ENCODE data around the gene MT3. TPM values are rescaled to one million over a fixed set of nuclear protein-coding genes. Genes with fewer than 3 reads are reported as not detected.

The MT3 gene
- total and polyA plus RNA-seq, 2 of the 8 experiments (the other 6 are each of a cell fraction or from before 2014, with no cell fraction given): 0.17 TPM; not detected in 1

DNA sequence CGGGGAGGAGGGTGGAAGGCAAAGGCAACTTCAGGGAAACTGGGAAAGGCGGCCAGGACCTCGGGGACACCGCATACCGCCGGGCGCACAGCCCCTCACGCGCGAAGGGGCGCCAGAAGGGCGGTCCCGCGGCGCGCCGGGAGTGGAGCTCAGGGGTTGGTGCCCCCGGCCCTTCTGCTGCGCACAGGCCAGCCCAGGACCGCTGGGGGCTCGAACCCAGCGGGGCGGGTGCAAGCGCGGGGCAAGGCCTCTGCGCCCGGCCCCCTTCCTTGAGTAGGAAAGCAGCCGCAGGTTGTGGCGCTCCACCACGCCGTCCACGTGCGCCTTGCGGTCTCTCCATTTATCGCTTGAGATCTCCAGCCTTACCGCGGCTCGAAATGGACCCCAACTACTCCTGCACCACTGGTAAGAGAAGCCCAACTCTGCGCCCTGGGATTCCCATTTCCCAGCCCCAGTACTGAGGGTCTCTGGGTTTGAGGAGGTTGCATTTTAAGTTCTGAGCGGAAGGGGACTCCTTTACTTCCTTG is 46.2 kb downstream of the MT3 start:
- H2BK5ac ChIP-seq (ENCODE audit: low read depth, low read length): no peak overlapping the region
- H3K4me3 ChIP-seq (ENCODE audit: extremely low read depth in 1 of 4, insufficient read depth in 2 of 4, low read depth in 3 of 4, low read length in 4 of 4): peak overlapping the region in 2 of 4 experiments; percentile 6 to 46; a peak in 2 of 8 replicates
- CTCF ChIA-PET (ENCODE audit: partially characterized antibody): interaction anchor here (1.4 to 3.0 kb wide), 3 partner anchors 11 to 32 kb away, joined by 7 to 13 read pairs (median 8); no protein-coding TSS in a partner anchor
- no peak overlapping the region for H3K9ac ChIP-seq (replicated peaks in 1 of 4; ENCODE audit: extremely low read depth in 1 of 4, low read depth in 3 of 4, low read length in 3 of 4)
- TF ChIP-seq, protein P1, sequence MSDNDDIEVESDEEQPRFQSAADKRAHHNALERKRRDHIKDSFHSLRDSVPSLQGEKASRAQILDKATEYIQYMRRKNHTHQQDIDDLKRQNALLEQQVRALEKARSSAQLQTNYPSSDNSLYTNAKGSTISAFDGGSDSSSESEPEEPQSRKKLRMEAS (IDR thresholded peaks at IDR 0.05): peak; percentile 35; the same call in 1 of the 2 replicates
- TF ChIP-seq SIX5 (IDR thresholded peaks at IDR 0.05; ENCODE audit: low read depth, low read length): no peak
- TF ChIP-seq RNF2 (IDR thresholded peaks at IDR 0.05; ENCODE audit: borderline replicate concordance, low read depth, low read length, missing control alignments, poor library complexity, severe bottlenecking): peak; percentile 10
- no peak for TF ChIP-seq CTBP2 (IDR thresholded peaks at IDR 0.05; ENCODE audit: borderline replicate concordance, insufficient read depth, insufficient read length, low read length)
- peak; percentile 95 for TF ChIP-seq SUZ12 (IDR thresholded peaks at IDR 0.05; ENCODE audit: low read length)
- TF ChIP-seq KDM5A (IDR thresholded peaks at IDR 0.05; ENCODE audit: low read length): no peak
- peak; percentile 98 for TF ChIP-seq EZH2 (IDR thresholded peaks at IDR 0.05; ENCODE audit: low read depth, low read length, severe bottlenecking)
- TF ChIP-seq E2F6 (IDR thresholded peaks at IDR 0.05): no peak
- H2AFZ ChIP-seq (ENCODE audit: low read length): no peak overlapping the region
- peaks cover 14 to 26% of the 10 kb centered on the region in 2 experiments for H4K20me1 ChIP-seq (replicated peaks in 1 of 2; ENCODE audit: control insufficient read depth in 1 of 2, insufficient read depth in 2 of 2, low read length in 2 of 2)
- peak overlapping the region; percentile 13; the same call in 1 of the 2 replicates for H3K18ac ChIP-seq (ENCODE audit: extremely low read depth, low read length)
- no peak overlapping the region for H2BK15ac ChIP-seq (ENCODE audit: low read length)
- H3K23me2 ChIP-seq (ENCODE audit: low read depth, low read length): peaks cover 9% of the 10 kb centered on the region
- no peak overlapping the region for H2BK120ac ChIP-seq (replicated peaks; ENCODE audit: low read depth, low read length)
- H2AK5ac ChIP-seq (ENCODE audit: low read depth, low read length): no peak overlapping the region
- no peak overlapping the region for H3K4ac ChIP-seq (replicated peaks; ENCODE audit: insufficient read length, low read depth, low read length)
- no peak overlapping the region for H4K91ac ChIP-seq (replicated peaks; ENCODE audit: insufficient read length, low read length)
- H3K27ac ChIP-seq (ENCODE audit: low read depth, low read length): no peak overlapping the region
- DNase-seq (ENCODE audit: low read depth in 1 of 2, low spot score in 2 of 2): peak in 1 of 2 experiments; percentile 66
- H3K9me3 ChIP-seq (ENCODE audit: insufficient read depth in 2 of 2, low read depth in 1 of 2, low read length in 1 of 2): no peaks in the 10 kb centered on the region
- no peaks in the 10 kb centered on the region for H3K79me2 ChIP-seq (ENCODE audit: control insufficient read depth in 1 of 2, insufficient read depth in 2 of 2, low read length in 2 of 2)
- H3K14ac ChIP-seq (ENCODE audit: insufficient read length): no peak overlapping the region
- peak overlapping the region; percentile 42 to 63 for H3K4me2 ChIP-seq (ENCODE audit: insufficient read depth in 1 of 2, low read depth in 2 of 2, low read length in 2 of 2)
- H3K4me1 ChIP-seq (replicated peaks in 1 of 4; ENCODE audit: control insufficient read depth in 3 of 4, insufficient read depth in 4 of 4, low read length in 3 of 4): peaks cover 3 to 18% (median 7%) of the 10 kb centered on the region in 4 experiments
- POLR2A ChIA-PET (ENCODE audit: partially characterized antibody): interaction anchor here (0.8 to 4.8 kb wide), 6 partner anchors 9 to 35 kb away, joined by 3 to 32 read pairs (median 5); partner anchors contain the start of genes MT1E, MT1G and MT1H
- no peak overlapping the region for H2BK20ac ChIP-seq (ENCODE audit: low read length)
- no peak overlapping the region for H3K56ac ChIP-seq (replicated peaks; ENCODE audit: insufficient read length, low read depth, low read length)
- no peaks in the 10 kb centered on the region; a peak in 1 of 8 replicates for H3K36me3 ChIP-seq (ENCODE audit: control insufficient read depth in 2 of 4, insufficient read depth in 4 of 4, low read length in 3 of 4)
- H3K27me3 ChIP-seq (replicated peaks in 1 of 4; ENCODE audit: control insufficient read depth in 3 of 4, extremely low read depth in 1 of 4, insufficient read depth in 3 of 4, low read length in 3 of 4): peaks cover 96 to 100% (median 100%) of the 10 kb centered on the region in 4 experiments
- H3K23ac ChIP-seq (ENCODE audit: insufficient read length): no peak overlapping the region
- H3K79me1 ChIP-seq (ENCODE audit: low read depth, low read length): no peaks in the 10 kb centered on the region
- WGBS, 2 experiments (ENCODE audit: extremely low coverage in 1 of 2, insufficient coverage in 1 of 2, insufficient read length in 1 of 2, insufficient replicate concordance in 2 of 2, low coverage in 1 of 2, low lambda C conversion rate in 2 of 2, missing lambda C conversion rate in 1 of 2): 2% methylated on average over 34 of the region's 40 CpGs; no CpG with 5 or more reads in 1 of the 2 experiments
- FAIRE-seq: no peak
- 0 out of 2 replicates have a peak overlapping the region, but pooled peaks have one; percentile 17 for H2BK12ac ChIP-seq (ENCODE audit: low read depth, low read length)
- H4K8ac ChIP-seq (ENCODE audit: extremely low read depth, insufficient read depth, low read length): no peak overlapping the region
- H4K5ac ChIP-seq (ENCODE audit: insufficient read length, low read depth, low read length): no peak overlapping the region

All from H1 (cell line).